Dendritic cell treated with granulocyte-macrophage colony-stimulating factor and Interleukin-4, amounts not matched to agents 40 ng/mL and 50 ng/mL, for 4 days (primary cell): ENCODE data around the gene CFAP70.
"Not testable (repeated sequence)": the region's sequence is repeated elsewhere in the genome, so short reads cannot be mapped to it uniquely, and the experiment has no call there.

Source experiments
- H3K27ac Mint-ChIP-seq: one replicate; pipeline ENCODE4 v1.8.0; 2022; ENCODE audit warnings: mild to moderate bottlenecking, mixed read lengths
- H3K27me3 Mint-ChIP-seq: one replicate; pipeline ENCODE4 v1.8.0; 2022; ENCODE audit warnings: mild to moderate bottlenecking, mixed read lengths
- H3K36me3 Mint-ChIP-seq: one replicate; pipeline ENCODE4 v1.8.0; 2022; ENCODE audit warnings: low read depth, mixed read lengths
- H3K4me1 Mint-ChIP-seq: one replicate; pipeline ENCODE4 v1.8.0; 2022; ENCODE audit warnings: low read depth, mixed read lengths
- H3K4me3 Mint-ChIP-seq: one replicate; pipeline ENCODE4 v1.8.0; 2022; ENCODE audit warnings: mild to moderate bottlenecking, moderate library complexity, mixed read lengths
- H3K9me3 Mint-ChIP-seq: one replicate; pipeline ENCODE4 v1.8.0; 2022; ENCODE audit warnings: mixed read lengths
- intact Hi-C: fragments of 100-400 bp; cut with micrococcal nuclease; formaldehyde crosslinking; loops from one replicate; pipeline ENCODE4 v1.15.0; 2022

CFAP70 gene

GRCh38 chr10:73323582-73323981, 35.1 kb downstream of the CFAP70 start:
- peaks cover 16% of the 10 kb centered on the region for H3K9me3 Mint-ChIP-seq

DNA sequence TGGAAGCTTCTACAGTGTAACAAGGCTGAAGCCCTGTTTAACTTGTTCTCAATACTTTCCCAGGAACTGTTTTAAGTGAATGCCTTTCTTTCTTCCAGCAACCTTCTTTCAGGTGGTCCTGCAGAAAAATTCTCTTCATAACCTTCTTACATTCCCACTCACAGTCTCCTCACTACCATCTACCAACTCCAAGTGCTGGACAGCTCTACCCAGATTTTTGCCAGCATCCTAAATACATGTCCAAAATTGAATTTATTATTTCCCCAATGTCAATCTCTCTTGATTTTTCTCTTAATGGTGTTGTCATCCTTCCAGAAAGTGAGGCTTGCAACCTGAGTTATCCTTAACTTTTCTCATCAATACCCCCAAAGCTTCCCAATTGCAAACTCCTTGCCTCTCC, 48.2 kb downstream of the CFAP70 start:
- H3K4me1 Mint-ChIP-seq, result peaks cover 8% of the 10 kb centered on the region
- intact Hi-C loops, result no loop called here
- H3K27ac Mint-ChIP-seq, result no peak overlapping the region
- peaks cover 18% of the 10 kb centered on the region for H3K36me3 Mint-ChIP-seq
- H3K9me3 Mint-ChIP-seq, result peaks cover 23% of the 10 kb centered on the region
- H3K4me3 Mint-ChIP-seq, result no peak overlapping the region
- H3K27me3 Mint-ChIP-seq, result peaks cover 8% of the 10 kb centered on the region

More at GRCh38 chr10:73323582-73323981, 35.1 kb downstream of the CFAP70 start:
- H3K4me3 Mint-ChIP-seq, H3K27me3 Mint-ChIP-seq, H3K4me1 Mint-ChIP-seq, intact Hi-C loops, H3K27ac Mint-ChIP-seq, H3K36me3 Mint-ChIP-seq: not testable (repeated sequence)

GRCh38 chr10:73307203-73307800, 51.4 kb downstream of the CFAP70 start:
- Mint-ChIP-seq H3K27ac (no peak overlapping the region), H3K27me3 (peaks cover 8% of the 10 kb centered on the region), H3K36me3 (peaks cover 18% of the 10 kb centered on the region), H3K9me3 (peaks cover 29% of the 10 kb centered on the region), H3K4me1 (peaks cover 8% of the 10 kb centered on the region), H3K4me3 (no peak overlapping the region)
- intact Hi-C loops, result no loop called here

GRCh38 chr10:73306171-73306708, 52.4 kb downstream of the CFAP70 start:
- intact Hi-C loops, result no loop called here
- H3K36me3 Mint-ChIP-seq, result peaks cover 18% of the 10 kb centered on the region

GRCh38 chr10:73296946-73297345, 61.7 kb downstream of the CFAP70 start:
- H3K4me1 Mint-ChIP-seq, result peaks cover 20% of the 10 kb centered on the region
- H3K27ac Mint-ChIP-seq, result no peak overlapping the region
- no peak overlapping the region for H3K4me3 Mint-ChIP-seq
- peaks cover 12% of the 10 kb centered on the region for H3K27me3 Mint-ChIP-seq
- intact Hi-C loops, result no loop called here
- no peaks in the 10 kb centered on the region for H3K36me3 Mint-ChIP-seq
- no peaks in the 10 kb centered on the region for H3K9me3 Mint-ChIP-seq

More at GRCh38 chr10:73306171-73306708, 52.4 kb downstream of the CFAP70 start:
- Mint-ChIP-seq H3K27ac (no peak overlapping the region), H3K27me3 (peaks cover 7% of the 10 kb centered on the region), H3K4me1 (peaks cover 8% of the 10 kb centered on the region), H3K9me3 (peaks cover 29% of the 10 kb centered on the region), H3K4me3 (no peak overlapping the region)

DNA sequence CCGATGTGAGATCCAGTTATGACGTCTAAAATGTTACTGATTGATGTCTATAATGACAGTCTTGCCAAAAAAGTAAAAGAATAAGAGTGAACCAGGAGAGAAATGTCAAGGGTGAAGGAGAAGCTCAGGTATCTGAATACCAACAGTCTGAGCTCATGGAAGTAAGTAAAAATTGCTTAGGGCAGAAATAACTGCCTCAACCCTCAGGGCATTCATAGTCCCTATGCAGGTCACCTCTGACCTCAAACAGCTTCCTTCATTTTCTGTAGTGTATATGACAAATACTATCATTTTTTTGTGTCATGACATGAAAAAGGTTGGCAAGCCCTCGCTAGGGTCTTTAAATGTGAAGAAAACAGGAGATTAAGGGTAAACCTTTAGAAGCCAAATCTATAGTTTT, 65.2 kb downstream of the CFAP70 start:
- Mint-ChIP-seq H3K9me3 (no peaks in the 10 kb centered on the region), H3K27me3 (peaks cover 12% of the 10 kb centered on the region), H3K27ac (no peak overlapping the region), H3K4me3 (no peak overlapping the region), H3K36me3 (no peaks in the 10 kb centered on the region), H3K4me1 (peaks cover 37% of the 10 kb centered on the region)
- intact Hi-C loops, result no loop called here

DNA sequence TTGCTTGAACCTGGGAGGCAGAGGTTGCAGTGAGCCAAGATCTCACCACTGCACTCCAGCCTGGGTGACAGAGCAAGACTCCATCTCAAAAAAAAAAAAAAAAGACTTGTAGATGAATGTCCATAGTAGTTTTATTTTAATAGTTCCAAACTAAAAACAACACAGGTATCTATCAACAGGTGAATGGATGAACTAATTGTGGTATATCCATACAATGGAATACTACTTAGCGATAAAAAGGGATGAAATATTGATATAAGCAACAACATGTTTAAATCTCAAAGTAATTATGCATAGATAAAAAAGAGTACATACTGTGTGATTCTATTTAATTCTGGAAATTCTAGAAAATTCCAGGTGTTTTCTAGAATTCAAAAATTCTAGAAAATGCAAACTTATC, 68.7 kb downstream of the CFAP70 start:
- Mint-ChIP-seq H3K27ac (peak overlapping the region; percentile 68), H3K4me3 (no peak overlapping the region), H3K36me3 (no peaks in the 10 kb centered on the region), H3K27me3 (peaks cover 6% of the 10 kb centered on the region), H3K9me3 (no peaks in the 10 kb centered on the region), H3K4me1 (peaks cover 54% of the 10 kb centered on the region)
- intact Hi-C loops, result no loop called here

GRCh38 chr10:73287441-73287840, 71.2 kb downstream of the CFAP70 start:
- intact Hi-C loops, result no loop called here
- H3K27ac Mint-ChIP-seq, result peak overlapping the region; percentile 85
- H3K9me3 Mint-ChIP-seq, result no peaks in the 10 kb centered on the region
- no peaks in the 10 kb centered on the region for H3K27me3 Mint-ChIP-seq
- H3K4me1 Mint-ChIP-seq, result peaks cover 58% of the 10 kb centered on the region
- no peaks in the 10 kb centered on the region for H3K36me3 Mint-ChIP-seq
- no peak overlapping the region for H3K4me3 Mint-ChIP-seq

DNA sequence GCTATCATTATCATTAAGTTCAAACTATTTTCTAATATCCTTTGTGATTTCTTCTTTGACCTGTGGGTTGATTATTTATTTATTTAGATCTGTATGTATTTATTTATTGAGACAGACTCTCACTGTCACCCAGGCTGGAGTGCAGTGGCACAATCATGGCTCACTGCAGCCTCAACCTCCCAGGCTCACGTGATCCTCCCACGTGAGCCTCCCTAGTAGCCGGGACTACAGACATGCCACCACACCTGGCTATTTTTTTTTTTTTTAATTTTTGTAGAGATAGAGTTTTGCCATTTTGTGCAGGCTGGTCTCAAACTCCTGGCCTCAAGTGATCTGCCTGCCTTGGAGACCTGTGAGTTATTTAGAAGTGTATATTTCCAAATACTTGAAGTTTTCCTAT, 77.6 kb downstream of the CFAP70 start:
- Mint-ChIP-seq H3K36me3 (no peaks in the 10 kb centered on the region), H3K4me1 (peaks cover 27% of the 10 kb centered on the region), H3K9me3 (no peaks in the 10 kb centered on the region), H3K4me3 (no peak overlapping the region), H3K27me3 (peaks cover 1% of the 10 kb centered on the region), H3K27ac (no peak overlapping the region)
- intact Hi-C loops, result no loop called here

DNA sequence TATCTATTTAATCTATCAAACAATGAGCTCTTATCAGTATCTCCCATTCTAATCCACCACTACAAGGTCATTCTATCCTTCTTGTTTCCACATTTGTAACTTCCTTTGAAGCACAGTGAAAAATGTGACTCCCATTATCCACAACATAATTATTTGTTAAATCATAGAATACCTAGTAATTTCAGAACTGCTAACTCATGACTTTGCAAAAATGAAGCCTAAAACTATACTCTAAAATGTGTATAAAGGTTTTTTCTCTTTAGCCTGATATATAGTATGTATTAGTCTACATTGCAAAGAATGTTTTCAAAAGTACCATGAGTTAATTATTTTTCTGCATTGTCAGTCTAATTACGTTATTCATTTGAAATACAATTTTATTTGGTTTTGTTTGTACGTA, 94.2 kb downstream of the CFAP70 start:
- intact Hi-C loops, result no loop called here
- H3K36me3 Mint-ChIP-seq, result no peaks in the 10 kb centered on the region
- H3K4me3 Mint-ChIP-seq, result no peak overlapping the region
- H3K9me3 Mint-ChIP-seq, result peaks cover 3% of the 10 kb centered on the region
- no peaks in the 10 kb centered on the region for H3K27me3 Mint-ChIP-seq
- H3K4me1 Mint-ChIP-seq, result peaks cover 10% of the 10 kb centered on the region
- H3K27ac Mint-ChIP-seq, result no peak overlapping the region

- Mint-ChIP-seq H3K36me3 (no peaks in the 10 kb centered on the region), H3K27me3 (peaks cover 3% of the 10 kb centered on the region), H3K4me3 (no peak overlapping the region), H3K27ac (no peak overlapping the region), H3K9me3 (peaks cover 9% of the 10 kb centered on the region), H3K4me1 (peaks cover 10% of the 10 kb centered on the region)
- intact Hi-C loops, result no loop called here
These were observed 94.8 kb downstream of the CFAP70 start for GRCh38 chr10:73263693-73264347.

GRCh38 chr10:73262880-73263555, 95.6 kb downstream of the CFAP70 start:
- H3K27me3 Mint-ChIP-seq, result peaks cover 3% of the 10 kb centered on the region
- H3K9me3 Mint-ChIP-seq, result peaks cover 17% of the 10 kb centered on the region
- peaks cover 10% of the 10 kb centered on the region for H3K4me1 Mint-ChIP-seq
- H3K4me3 Mint-ChIP-seq, result no peak overlapping the region
- no peak overlapping the region for H3K27ac Mint-ChIP-seq
- no peaks in the 10 kb centered on the region for H3K36me3 Mint-ChIP-seq
- intact Hi-C loops, result no loop called here

DNA sequence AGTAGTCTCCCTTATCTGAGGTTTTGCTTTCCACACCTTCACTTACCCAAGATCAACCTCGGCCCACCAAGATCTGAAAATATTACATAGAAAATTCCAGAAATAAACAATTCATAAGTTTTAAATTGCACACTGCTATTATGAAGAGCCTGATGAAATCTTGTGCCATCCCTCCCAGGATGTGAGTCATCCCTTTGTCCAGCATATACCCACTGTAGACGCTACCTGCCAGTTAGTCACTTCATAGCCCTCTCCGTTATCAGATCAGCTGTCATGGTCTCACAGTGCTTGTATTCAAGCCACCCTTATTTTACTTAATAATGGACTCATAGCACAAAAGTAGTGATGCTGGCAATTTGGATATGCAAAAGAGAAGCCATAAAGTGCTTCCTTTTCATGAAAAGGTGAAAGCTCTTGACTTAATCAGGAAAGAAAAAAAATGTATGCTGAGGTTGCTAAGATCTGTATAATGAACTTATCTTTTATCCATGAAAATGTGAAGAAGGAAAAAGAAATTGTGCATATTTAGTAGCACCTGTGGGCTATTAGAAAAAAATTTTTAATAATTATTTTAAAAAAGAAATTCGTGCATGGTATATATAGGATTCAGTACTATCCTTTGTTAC, 96.4 kb downstream of the CFAP70 start:
- H3K4me1 Mint-ChIP-seq, result peaks cover 10% of the 10 kb centered on the region
- H3K27ac Mint-ChIP-seq, result no peak overlapping the region
- intact Hi-C loops, result no loop called here
- H3K27me3 Mint-ChIP-seq, result peaks cover 3% of the 10 kb centered on the region
- H3K4me3 Mint-ChIP-seq, result no peak overlapping the region
- H3K9me3 Mint-ChIP-seq, result peaks cover 17% of the 10 kb centered on the region
- no peaks in the 10 kb centered on the region for H3K36me3 Mint-ChIP-seq
